Mesothelial cell of epicardium (in vitro differentiated cells): ENCODE measurements around the gene MIGA2. TPM values are rescaled to one million over a fixed set of nuclear protein-coding genes. Genes with fewer than 3 reads are reported as not detected.

Experiments
- DNase-seq, 2 experiments: peaks; one replicate each; pipeline ENCODE4 v3.0.0; 2021; ENCODE audit warnings: low spot score in 2 of 2; ENCODE audit not compliant: unreplicated experiment in 2 of 2
- H3K27ac Mint-ChIP-seq: 2 replicates; pipeline ENCODE4 v1.8.0; 2021; ENCODE audit warnings: mixed read lengths
- H3K27me3 Mint-ChIP-seq: 2 replicates; pipeline ENCODE4 v1.8.0; 2021; ENCODE audit warnings: low read depth, mixed read lengths
- H3K36me3 Mint-ChIP-seq: 2 replicates; pipeline ENCODE4 v1.8.0; 2021; ENCODE audit warnings: mixed read lengths
- H3K4me1 Mint-ChIP-seq: 2 replicates; pipeline ENCODE4 v1.8.0; 2021; ENCODE audit warnings: mixed read lengths
- H3K4me3 Mint-ChIP-seq: 2 replicates; pipeline ENCODE4 v1.8.0; 2021; ENCODE audit warnings: mild to moderate bottlenecking, moderate library complexity, mixed read lengths
- H3K9me3 Mint-ChIP-seq: 2 replicates; pipeline ENCODE4 v1.8.0; 2021; ENCODE audit warnings: mixed read lengths
- CTCF ChIP-seq: fragments of 200-600 bp; sonication (generic); IDR thresholded peaks from one replicate; pipeline ENCODE4 v1.5.0; 2021; ENCODE audit warnings: antibody characterized with exemption; ENCODE audit not compliant: unreplicated experiment
- total RNA-seq: library from RNA; stranded (reverse); gene quantifications from 3 replicates; pipeline ENCODE4 v1.2.1, GENCODE V29; 2021

MIGA2 gene
- total RNA-seq, 1 donor from 2014 or later, result 37.9 TPM

- Mint-ChIP-seq H3K4me1 (no peaks in the 10 kb centered on the region), H3K27me3 (no peaks in the 10 kb centered on the region), H3K4me3 (no peak overlapping the region), H3K9me3 (no peaks in the 10 kb centered on the region), H3K36me3 (peaks cover 12% of the 10 kb centered on the region), H3K27ac (peak overlapping the region; percentile 39)
- DNase-seq, result no peak
- TF ChIP-seq CTCF, result no peak
Measured at GRCh38 chr9:129052592-129052991, 16.2 kb downstream of the MIGA2 start.

DNA sequence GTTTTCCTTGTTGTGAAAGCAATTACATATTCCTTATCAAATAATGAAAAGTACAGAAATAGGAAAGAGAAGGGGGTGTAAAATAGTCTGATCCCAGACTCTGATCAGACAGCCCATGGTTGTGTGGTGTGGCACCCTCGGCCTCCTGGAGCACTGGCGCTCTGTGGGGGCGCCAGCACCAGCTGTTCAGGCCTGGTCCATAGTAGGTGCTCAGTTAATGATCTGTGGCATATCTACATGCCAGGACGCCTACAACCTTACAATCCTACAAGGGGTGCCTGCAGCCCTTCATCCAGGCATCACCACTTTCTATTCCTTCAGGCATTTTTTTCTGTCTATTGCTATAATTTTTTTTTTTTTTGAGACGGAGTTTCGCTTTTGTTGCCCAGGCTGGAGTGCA lies 16.6 kb downstream of the MIGA2 start:
- Mint-ChIP-seq H3K4me3 (no peak overlapping the region), H3K4me1 (no peaks in the 10 kb centered on the region), H3K9me3 (no peaks in the 10 kb centered on the region), H3K36me3 (peaks cover 12% of the 10 kb centered on the region), H3K27ac (no peak overlapping the region), H3K27me3 (no peaks in the 10 kb centered on the region)
- no peak for DNase-seq
- no peak for TF ChIP-seq CTCF

DNA sequence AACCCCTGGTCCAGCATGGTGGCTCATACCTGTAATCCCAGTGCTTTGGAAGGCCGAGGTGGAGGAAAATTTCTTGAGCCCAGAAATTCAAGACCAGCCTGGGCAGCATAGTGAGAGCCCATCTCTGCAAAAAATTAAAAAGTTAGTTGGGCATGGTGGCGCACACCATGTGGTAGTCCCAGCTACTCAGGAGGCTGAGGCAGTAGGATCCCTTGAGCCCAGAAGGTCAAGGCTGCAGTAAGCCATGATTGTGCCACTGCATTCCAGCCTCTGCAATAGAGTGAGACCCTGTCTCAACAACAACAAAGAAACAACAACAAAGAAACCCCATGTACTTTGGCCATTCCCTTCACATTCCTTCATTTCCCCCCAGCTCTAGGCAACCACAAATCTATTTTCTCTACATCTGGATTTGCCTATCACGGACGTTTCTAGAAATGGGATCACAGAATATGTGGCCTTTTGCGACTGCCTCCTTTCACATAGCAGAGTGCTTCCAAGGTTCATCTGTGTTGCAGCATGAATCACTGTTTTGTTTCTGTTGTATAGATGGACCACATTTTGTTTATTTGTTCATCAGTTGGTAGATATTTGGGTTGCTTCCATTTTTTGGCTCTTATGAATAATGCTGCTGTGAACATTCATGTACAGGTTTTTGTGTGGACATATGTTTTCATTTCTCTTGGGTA lies 17.9 kb downstream of the MIGA2 start:
- peaks cover 7% of the 10 kb centered on the region for H3K36me3 Mint-ChIP-seq
- H3K27ac Mint-ChIP-seq, result no peak overlapping the region
- H3K27me3 Mint-ChIP-seq, result no peaks in the 10 kb centered on the region
- no peak overlapping the region for H3K4me3 Mint-ChIP-seq
- no peak for TF ChIP-seq CTCF
- H3K4me1 Mint-ChIP-seq, result no peaks in the 10 kb centered on the region
- no peaks in the 10 kb centered on the region for H3K9me3 Mint-ChIP-seq
- no peak for DNase-seq

DNA sequence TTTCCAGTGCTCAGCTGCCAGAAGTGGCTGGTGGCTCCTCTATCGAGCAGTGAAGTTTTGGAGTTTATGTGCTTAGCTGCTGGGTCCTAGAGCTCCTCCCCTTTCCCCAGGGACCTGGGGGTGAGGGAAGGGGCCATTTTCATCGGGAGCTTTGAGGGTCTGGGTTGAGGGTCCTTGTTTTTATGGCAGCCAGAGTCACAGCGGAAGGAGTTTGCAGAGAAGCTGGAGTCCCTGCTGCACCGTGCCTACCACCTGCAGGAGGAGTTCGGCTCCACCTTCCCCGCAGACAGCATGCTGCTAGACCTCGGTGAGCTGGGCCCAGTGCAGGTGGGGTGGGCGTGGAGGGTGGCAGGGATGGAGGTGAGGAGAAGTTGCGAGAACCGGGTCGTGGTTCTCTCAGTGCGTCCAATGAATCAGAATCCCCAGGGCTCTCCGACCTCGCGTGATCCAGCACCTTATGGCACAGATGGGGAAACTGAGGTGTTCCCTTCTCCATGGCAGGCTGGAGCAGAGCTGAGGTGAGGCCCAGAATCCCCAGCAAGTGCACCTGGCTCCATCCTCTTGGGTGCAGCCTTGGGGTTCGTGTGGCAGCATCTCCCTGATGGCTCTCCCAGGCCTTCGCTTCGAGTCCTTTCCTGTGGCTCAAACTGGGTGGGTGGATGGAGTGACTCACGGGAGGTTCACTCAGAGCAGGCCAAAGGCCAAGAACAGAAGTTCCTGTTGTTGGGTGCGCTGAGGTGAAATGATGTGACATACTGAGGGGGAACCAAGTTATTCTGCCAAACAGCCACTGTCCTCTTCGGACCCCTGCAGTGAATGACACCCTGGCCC lies 22.8 kb downstream of the MIGA2 start:
- no peak overlapping the region for H3K27ac Mint-ChIP-seq
- no peak for TF ChIP-seq CTCF
- no peak for DNase-seq
- no peaks in the 10 kb centered on the region for H3K27me3 Mint-ChIP-seq
- H3K4me3 Mint-ChIP-seq, result no peak overlapping the region
- no peaks in the 10 kb centered on the region for H3K9me3 Mint-ChIP-seq
- peaks cover 17% of the 10 kb centered on the region for H3K36me3 Mint-ChIP-seq
- H3K4me1 Mint-ChIP-seq, result no peaks in the 10 kb centered on the region

DNA sequence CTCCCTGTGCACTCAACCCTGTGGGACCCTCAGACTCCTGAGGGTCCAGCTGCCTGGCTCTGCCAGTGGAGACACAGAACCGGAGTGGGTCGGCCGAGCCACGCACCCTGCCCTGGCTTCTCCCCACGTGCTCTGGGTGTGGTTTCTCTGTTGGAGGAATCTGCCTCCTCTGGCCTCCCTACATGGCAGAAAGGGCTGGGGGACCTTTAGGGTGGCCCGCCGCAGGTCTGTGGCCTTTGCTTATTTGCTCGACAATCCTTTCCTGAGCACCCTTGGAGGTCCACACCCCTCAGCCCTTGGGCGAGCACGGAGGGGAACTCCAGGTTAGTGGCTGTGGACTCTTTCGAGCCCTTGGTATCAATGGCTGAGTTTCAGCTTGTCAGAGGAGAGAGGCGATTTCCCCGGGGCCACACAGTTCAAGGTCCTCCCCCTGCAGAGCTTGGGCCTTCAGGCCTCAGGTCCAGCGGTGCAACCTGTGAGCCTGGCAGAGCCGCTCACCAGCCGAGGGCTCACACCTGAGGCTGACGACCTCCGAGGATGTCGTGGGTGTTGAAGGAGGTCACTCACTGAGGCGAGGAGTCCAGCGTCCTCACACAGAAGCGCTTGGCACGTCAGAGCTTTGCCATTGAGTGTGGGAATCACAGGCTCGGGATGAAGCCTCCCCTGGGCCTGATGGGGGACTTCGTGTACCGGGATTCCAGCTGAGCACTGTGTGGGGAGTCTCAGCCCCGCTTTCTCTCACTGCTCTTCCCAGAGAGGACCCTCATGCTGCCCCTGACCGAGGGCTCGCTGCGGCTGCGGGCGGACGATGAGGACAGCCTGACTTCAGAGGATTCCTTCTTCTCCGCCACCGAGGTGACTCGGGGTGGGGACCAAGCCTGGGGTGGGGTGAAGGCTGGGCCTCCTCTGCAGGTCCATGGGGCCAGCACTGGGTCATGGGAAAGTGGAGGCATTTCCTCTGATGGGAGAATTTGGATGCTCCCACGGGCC lies 23.7 kb downstream of the MIGA2 start:
- Mint-ChIP-seq H3K27ac (no peak overlapping the region), H3K9me3 (no peaks in the 10 kb centered on the region), H3K4me3 (no peak overlapping the region), H3K4me1 (no peaks in the 10 kb centered on the region), H3K36me3 (peaks cover 13% of the 10 kb centered on the region), H3K27me3 (no peaks in the 10 kb centered on the region)
- no peak for DNase-seq
- no peak for TF ChIP-seq CTCF
